GM21717 (cell line): Measurements from ENCODE around the gene NKX2-1.
"Not testable (repeated sequence)": the region's sequence is repeated elsewhere in the genome, so short reads cannot be mapped to it uniquely, and the experiment has no call there.

ENCODE experiments used
- ATAC-seq: cut with Tn5 transposase; IDR thresholded peaks from one replicate; pipeline ENCODE4 v1.9.1; 2021; ENCODE audit warnings: mild to moderate bottlenecking, moderate library complexity; ENCODE audit not compliant: unreplicated experiment

The NKX2-1 gene

DNA sequence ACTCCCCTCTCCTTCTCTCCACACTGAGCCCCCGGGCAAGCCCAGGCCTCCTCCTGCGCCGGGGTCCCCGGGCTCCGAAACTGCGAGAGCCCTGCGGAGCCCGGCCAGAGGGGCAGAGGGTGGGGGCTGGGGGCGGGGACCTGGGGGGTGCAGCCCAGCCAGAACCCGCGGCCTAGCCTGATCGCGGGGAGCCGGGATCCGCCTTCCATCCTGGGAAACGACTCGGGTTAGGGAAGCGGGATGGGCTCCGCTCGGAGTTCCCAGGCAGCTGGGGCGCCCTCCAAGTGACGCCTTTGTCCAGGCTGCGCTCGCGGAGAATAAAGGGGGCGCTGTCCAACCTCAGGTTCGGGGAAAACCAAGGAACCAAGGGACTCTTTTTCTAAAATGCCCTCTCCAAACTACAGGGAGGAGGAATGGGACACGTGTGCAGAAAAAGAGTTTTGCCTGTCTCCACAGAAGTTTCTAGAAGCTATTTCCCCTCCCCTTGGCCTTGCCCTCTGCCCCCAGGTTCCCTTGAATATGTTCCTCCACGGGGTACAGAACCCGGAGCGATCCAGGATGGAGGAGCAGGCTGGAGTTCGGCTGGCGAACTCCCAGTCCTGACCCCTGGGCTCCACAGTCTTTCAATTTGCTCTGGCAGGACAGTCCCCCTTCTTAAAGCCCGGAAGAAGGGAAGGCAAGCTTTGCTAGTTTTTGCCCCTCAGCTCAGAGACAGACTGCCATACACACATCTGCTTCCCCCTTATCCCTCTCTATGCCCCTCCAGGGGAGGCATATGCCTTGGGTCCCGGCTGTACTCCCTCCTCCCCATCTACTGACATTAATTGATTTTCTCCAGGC is 13.9 kb downstream of the NKX2-1 start:
- ATAC-seq: no peak

DNA sequence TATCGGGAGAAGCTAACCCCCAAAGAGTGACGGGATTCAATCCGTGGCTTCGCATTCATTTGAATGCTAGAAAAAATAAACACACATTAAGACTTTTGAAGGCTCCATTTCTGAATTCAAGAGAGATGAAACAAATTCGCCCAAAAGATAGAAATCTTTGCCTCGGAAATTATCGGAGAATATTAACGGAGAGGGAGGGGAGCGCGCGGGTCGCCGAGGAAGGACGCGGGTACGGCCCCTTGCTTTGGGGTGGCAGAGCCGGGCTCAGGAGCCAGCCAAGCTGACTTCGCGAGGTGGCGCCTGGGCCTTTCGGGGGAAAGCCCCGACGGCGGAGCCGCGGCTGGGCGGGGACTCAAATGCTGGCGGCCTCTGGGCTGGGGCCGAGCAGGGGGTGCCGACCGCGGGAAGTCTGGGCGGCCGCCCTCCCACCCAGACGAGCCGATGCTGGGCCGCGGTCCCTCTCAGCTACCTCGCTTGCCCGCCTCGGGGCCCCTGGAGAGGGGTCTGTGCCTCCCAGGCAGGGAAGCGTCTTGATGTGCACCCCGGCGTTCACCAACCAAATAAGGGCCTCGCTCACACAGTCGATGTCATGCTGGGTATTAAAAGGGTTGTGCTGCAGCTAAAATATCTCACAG is 14.7 kb downstream of the NKX2-1 start:
- ATAC-seq: no peak

DNA sequence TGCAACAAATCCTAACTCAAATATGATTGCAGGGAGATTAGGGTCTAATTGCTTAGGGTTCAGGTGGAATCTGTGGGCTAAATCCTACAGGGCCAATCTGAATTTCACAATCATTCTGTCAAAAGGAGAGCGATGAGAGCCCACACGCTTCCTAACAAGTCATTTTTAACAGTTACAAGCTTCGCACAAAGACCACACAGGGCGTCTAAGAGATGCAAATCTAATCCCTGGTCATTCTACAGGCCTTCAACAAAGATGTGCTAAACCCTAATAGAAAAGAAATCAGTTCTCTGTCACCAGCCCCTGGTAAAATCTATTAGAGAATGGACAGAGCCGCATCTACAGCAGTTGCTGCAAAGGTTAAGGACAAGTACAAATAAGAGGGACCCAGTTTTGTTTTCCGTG is 15.3 kb downstream of the NKX2-1 start:
- ATAC-seq: no peak

DNA sequence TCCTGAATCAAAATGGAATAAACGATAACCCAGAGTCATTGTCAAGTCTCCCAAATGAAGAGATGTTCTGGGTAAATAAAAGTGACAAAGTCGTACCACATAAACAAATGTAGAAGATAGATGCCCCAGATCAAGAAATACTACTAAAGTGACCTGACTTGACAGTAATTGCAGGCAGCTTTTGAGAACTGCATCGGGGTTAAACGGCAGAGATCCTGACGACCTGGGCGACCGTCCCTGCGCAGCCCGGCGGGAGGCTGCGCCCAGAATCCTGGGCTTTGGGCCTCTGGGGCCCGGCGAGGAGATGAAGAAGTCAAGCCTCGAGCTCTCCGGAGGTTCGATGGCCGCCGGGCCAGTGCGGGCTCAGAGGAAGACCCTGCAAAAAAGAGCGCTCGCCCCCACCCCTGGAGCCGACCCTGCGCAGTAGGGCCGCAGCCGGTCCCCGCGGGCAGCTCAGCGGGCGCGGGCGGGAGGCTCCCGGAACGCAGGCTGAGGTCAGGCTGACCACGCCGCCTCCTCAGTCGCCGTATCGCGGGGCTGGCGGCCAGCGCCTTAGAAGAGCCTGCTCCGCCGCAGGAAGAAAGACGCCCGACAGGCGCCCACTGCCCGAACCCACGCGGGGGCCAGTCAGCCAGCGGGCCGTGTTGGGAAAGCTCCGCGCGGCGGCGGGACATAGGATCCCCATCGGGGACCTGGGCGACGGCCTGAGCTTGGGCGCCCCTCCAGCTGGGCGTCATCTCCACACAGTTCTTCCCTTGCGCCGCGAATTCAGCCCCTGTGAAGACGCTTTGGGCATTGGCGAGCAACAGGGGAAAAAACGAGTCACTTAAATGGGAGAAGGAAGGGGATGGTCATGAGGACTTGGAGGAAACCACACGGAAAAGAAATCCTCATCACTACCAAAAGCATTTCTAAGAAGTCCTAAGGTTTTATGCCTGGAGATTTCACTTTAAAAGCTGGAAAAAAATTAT is 16.0 kb downstream of the NKX2-1 start:
- ATAC-seq: no peak

DNA sequence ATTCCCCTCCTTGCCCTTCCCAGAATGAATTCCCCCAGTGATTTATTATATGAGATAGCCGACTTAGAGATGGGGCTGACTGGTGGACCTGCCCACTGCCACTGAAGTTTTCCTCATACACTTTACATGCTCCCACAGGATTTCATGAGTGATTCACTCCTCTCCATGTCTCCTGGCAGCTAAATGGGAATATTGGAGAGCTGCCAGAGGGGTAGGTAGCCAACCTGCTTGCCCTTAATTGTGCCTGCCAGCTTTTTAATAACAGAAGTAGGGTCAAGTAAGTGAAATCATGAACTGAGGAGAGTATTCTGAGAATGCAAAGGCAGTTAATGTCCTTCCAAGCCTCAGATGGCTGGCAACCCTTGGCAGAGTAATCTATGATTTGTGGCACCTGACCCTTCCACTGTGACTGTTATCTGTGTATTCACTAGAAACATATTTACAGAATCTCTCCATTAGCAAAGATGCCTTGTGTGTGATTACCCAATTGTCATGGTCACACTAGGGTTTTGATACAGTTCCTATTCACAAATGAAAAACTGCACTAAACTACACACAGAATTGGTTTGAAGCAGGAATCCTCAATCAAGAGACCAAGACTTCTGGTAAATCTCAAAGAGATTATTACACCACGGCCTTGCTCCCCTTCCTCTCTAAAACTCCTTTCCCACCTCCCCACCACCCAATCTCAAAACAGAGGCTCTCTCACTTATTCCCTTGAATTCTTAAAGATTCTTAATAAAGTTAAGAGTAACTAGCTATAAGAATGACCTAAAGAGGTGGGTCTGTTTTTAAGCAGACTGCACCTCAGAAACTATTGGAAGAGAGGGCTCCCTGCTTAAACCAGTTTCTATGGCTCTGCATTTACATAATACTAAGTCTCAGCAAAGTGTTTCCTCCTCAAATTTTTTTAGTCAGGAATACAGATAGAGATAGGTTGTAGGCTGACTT is 17.2 kb downstream of the NKX2-1 start:
- ATAC-seq: no peak

DNA sequence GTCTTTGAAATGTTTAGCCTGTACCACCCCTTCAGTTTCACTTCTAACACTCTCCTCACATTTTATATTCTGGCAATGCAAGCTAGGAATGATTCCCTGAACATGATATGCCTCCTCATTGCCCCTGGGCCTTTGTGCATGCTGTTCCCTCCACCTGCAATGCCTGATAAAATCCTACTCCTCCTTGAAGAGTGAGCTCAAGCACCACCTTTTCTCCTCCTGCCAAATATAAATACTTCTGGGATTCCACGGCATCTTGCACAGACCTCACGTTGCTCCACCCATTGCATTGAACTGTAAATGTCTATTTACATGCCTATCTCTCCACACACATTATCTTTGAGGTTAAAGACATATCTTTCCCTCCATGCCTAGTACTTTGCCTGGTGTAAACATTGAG is 21.1 kb downstream of the NKX2-1 start:
- no peak for ATAC-seq

DNA sequence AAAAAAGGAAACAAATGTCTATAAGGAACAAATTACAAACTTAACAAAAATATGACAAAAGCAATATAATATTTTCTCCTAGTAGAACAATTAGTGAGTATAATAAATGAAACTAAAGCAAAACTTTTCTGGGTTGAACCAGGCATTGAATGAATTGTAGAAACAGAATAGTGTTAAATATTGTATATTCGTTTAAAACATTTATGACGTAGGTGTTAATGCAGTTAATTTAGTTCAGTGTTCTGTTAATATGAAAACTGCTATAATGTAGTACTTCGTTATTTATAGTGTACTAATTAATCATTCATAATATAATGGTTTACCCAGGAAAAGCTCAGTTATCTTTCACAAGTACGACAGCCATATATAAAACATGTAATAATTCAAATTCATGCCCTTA is 23.7 kb downstream of the NKX2-1 start:
- ATAC-seq: no peak

DNA sequence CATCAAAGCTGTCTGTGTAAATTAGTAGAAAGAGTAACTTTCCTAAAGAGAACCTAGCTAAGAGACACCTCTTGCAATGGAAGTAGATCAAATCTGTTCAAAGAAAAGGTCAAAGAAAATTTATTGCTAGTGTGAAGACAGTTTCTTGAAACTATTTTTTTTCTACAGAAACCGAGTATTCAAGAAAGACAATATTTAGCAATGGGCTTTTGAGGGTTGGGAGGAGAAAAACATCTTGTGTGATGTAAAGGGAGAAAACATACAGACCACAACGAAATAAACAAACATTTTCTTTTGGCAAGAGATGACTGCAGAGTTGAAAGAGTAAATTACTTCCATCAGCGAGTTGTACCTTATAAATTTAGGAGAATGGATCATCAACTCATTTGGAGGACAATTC is 24.4 kb downstream of the NKX2-1 start:
- no peak for ATAC-seq

DNA sequence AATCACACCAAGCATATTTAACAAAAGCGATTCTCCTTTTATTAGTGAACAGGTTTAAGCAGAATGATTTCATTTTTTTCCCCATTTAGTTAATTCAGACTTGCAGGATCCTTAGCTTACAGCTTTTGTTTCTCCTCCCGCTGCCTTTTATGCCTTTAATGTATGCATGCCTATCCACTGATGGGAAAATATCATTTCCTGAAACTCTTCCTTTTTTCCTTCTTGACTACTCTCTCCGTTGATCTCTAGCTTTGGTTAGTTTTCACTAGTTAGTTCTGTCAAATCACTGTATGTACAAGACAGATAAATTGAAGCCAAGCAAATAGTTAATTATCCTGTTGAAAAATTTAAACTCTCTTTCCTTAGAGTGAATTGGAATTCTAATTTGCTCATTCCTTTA is 26.3 kb downstream of the NKX2-1 start:
- ATAC-seq: no peak

DNA sequence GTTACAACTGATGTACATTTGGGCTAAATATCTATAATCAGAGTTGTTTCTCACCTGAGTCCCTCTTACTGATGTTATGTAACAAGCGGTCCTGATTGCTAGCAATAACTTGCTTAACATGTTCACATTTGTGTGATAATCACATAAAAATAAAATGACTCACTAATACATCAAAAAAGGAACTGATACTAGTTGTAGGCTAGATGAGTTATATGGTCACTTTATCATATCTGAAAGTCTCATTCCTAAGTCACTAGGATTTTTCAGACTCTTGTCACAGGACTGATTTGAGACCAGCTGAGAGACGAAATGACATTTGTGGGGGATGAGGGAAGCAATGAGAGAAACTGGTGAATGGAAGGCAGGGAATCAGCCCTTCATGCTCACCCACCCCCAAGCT is 34.3 kb downstream of the NKX2-1 start:
- no peak for ATAC-seq

DNA sequence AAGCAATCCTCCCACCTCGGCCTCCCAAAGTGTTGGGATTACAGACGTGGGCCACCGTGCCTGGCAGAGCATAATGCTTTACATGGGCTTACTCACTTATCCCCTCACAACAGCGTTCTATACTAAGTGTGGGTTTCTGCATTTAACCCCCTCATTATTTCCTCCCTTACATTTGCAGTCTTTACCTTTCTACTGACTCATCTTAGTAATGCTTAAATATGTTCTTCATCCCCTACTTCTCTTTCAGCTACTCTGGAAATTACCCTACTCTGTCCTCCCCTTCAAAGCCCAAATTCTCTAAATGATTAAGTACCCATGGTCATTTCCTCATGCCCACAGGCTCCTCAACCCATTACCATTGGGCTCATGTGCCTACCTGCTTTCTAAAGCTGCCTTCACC is 40.7 kb downstream of the NKX2-1 start:
- peak; percentile 59 for ATAC-seq

DNA sequence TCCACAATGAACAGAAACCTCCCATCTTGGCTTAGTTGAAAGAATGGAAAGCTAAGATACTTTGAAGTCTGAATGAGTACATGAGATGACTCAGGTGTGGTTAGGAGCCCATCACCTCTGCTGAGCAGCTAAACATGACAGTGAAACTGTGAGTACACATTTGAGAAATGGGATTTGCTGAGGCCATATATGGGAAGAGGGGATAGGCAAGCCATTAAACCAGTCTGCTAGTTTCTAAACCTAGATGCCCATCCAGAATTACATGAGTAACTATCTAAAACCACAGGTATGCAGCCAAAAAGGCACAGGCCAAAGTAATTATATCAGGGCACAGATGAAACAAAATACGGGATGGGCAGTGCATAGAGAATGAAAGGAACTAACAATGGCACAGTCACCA is 41.2 kb downstream of the NKX2-1 start:
- peak; percentile 69 for ATAC-seq

DNA sequence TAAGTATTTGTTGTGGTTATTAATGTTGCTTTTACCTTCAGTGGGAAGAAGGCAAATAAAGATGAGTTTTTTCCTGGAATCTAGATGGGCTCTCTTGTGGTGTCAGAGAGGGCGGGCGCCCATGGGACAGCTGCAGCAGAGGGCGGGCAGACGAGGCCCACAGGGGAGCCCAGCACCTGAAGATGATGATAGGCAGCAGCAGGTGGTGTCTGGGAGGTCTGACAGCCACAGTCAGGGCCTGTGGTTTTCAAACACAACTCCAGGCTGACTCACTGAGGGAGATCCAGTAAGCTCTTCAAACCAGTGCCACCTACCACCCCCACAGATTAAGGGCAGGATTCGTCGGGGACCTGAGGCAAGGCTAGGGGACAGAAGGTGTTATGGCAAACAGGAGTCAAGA is 42.8 kb downstream of the NKX2-1 start:
- ATAC-seq: no peak

DNA sequence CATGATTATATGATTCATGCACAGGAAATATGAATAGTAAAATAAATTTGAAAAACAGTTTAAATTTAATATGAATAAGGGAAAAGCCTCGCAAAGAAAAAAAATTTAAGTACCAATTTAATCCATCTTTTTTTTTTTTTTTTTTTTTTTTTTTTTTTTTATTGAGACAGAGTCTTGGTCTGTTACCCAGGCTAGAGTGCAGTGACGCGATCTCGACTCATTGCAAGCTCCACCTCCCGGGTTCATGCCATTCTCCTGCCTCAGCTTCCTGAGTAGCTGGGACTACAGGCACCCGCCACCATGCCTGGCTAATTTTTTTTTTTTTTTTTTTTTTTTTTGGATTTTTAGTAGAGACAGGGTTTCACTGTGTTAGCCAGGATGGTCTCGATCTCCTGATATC is 44.0 kb downstream of the NKX2-1 start:
- not testable (repeated sequence) for ATAC-seq

DNA sequence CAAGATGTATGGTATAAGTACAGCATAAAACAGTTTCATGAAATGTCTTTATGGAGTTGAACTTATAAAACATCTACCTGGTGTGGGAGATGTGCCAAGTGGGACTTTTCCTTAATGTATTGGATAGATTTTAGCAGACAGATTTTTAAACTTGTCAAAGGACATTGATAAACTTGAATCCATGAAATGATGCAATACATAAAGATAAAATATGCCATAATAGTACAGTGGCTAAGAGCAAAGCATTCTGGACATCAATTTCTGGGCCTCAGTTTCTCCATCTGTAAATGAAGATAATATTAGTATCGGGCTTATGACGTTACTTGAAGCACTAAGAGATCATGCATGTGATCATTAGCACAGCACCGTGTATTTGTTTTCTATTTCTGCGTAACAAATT is 45.4 kb downstream of the NKX2-1 start:
- ATAC-seq: no peak

DNA sequence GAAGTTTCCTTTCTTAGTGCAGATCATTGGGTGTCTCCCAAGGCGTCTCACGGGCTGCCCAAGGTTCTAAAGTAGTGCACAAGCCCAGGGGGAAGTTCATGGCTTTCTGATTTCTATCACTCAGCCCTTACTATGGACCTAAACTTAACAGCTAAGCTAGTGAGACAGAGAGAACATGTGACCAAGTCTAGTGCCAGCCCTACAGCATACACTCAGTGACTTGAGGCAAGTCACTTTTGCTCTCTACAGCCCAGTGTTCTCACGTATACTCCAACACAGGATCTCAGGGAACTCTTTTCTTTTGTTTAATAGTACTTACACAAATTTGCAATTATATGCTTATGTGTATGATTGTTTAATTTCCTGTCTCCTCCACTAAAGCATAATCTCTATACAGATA is 48.6 kb downstream of the NKX2-1 start:
- no peak for ATAC-seq

DNA sequence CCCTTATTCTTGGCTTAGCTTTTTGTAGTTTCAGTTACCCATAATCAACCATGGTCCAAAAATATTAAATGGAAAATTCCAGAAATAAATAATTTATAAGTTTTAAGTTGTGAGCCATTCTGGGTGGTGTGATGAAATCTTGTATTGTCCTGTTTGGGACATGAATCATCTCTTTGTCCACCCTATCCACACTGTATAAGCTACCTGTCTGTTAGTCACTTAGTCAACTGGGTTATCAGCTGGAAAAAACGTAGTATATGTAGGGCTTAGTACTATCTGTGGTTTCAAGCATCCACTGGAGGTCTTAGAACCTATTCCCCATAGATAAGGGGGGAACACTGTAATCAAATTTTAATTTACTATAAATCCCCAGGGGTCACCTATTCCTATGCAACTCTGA is 52.7 kb downstream of the NKX2-1 start:
- no peak for ATAC-seq
